Measurements from ENCODE around the gene LRRC10B.

The LRRC10B gene

DNA sequence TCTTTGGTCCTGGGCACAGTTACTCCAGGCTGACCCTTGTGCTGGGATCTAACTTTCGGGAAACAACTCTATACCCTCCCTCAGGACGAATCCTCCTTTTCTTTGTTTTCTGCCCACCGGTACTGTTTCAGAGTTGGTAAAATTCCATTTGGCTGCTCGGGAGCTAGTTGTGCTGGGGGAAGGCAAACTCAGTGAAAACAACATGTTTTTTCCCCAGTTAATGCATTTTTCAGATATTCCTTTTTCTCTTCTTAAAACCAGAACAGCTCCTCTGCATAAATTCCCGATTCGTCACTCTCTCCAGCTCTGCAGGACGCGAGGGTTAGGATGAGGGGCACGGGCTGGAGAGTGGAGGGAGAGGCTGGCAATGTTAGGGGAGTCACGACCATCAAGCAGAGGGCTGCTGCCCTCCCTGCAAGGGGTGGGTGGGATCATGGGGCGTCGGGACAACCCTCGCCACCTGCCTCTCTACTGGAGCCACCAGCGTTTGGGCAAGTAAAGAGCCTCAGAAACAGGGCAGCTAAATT, 31.3 kb downstream of the LRRC10B start:
- no peak for DNase-seq (ENCODE audit: low read depth, low spot score)
- no peak overlapping the region for H3K4me3 ChIP-seq (ENCODE audit: low read length)

DNA sequence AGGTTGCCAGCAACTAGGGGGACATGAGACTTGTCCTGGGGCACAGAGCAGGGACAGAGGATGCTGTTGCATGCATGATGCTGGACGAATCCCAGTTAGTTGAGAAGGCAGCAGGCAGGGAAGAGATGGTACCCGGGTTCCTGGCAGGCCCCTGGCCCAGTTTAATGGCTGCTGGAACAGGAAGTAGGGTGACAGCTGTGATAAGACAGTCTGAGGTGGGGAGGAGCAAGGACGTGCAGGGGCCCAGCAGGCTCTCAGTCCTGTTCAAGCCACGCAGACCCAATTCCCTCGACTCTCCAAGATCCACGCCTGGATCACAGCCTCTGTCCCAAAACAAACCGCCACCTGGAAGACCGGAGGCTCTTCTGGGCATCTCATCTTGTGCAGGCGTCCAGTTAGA, 32.0 kb downstream of the LRRC10B start:
- no peak overlapping the region for H3K4me3 ChIP-seq (ENCODE audit: low read length)
- no peak for DNase-seq (ENCODE audit: low read depth, low spot score)

DNA sequence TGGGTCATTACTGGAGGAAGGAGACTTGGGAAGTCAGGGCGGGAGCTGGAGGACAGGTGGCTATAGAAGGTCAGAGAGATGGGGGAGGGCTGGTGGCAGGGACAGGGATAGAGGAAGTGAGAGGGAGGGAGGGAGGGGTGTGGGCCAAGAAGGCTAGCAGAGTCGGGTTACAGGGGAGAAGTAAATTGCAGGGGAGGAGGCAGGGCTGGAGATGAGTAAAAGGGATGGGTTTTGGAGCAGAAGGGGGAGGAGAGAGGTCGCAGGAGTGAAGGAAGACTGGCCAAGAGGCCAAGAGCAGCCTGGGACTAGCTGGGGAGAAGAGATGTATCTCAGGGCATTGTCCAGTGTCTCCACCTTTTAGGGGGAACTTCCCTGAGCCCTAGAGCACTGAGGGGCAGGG, 33.0 kb downstream of the LRRC10B start:
- no peak for DNase-seq (ENCODE audit: low read depth, low spot score)
- H3K4me3 ChIP-seq (ENCODE audit: low read length) = no peak overlapping the region

DNA sequence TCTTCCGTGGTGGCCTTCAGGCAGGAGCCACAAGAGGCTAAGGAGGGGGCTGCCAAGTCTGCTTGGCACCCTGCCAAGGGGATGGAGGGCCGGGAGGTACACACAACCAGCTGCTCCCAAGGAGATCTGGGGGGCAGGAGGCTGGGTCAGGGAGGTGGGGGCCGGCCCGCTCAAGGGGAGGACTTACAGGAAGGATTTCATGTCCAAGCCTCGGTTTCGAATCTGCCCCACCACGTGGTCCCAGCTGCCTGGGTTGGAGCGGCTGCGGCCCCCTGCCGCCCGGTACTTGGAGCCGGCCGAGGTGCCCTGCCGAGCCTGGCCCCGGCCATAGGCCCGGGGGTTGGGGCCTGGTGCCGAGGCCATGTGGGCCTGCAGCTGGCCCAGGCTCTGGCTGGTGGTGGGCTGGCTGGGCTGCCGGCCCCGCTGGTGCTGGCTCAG, 33.5 kb downstream of the LRRC10B start:
- no peak overlapping the region for H3K4me3 ChIP-seq (ENCODE audit: low read length)
- no peak for DNase-seq (ENCODE audit: low read depth, low spot score)

DNA sequence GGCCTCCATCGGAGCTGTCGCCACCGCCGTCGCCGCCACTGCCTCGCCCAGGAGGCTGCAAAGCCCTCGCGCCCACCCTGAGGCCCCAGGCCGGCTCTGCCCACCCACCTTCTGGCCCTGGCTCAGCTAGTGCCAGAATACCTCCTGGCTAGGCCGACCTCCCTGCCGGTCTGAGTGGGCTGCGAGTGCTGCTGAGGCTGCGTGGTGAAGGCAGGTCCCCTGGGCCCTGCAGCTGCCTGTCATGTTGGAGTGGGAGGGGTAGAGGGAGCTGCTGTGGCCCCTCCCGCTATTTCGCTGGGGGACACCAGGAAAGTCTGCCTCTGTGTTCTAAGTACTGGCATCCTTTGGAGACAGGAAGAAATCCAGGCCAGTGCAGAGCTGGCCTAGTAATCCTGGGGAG, 34.2 kb downstream of the LRRC10B start:
- no peak for DNase-seq (ENCODE audit: low read depth, low spot score)
- H3K4me3 ChIP-seq (ENCODE audit: low read length) = no peak overlapping the region

DNA sequence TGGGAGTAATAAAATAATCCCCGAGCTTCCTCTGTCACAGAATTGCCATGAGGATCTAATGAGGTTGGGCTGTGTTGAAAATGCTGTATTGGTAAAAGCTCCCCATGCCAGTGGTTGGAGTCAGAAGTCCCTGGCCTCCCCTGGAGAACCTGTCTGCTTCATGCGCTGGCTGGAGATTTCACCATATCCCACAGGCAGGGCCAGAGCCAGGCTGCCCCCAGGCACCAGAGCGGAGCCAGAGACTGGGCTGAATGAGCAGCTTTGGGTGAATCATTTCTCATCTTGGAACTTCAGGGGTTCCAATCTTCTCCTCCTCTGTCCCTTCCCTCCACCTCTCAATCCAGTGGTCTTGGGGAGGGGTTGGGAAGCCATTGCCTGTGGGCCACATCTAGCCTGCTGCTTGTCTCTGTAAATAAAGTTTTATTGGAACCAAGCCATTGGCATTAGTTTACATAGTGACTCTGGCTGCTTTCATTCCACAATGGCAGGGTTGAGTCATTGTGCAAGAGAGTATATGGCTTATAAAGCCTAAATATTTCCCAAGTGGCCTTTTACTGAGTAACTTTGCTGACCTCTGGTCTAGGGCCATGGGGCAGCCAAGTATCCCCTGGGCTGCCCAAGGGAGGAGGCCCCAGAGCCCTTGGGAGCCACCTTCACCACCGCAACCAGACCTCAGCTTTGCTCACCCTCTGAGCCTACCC, 35.2 kb downstream of the LRRC10B start:
- DNase-seq (ENCODE audit: low read depth, low spot score) = no peak

DNA sequence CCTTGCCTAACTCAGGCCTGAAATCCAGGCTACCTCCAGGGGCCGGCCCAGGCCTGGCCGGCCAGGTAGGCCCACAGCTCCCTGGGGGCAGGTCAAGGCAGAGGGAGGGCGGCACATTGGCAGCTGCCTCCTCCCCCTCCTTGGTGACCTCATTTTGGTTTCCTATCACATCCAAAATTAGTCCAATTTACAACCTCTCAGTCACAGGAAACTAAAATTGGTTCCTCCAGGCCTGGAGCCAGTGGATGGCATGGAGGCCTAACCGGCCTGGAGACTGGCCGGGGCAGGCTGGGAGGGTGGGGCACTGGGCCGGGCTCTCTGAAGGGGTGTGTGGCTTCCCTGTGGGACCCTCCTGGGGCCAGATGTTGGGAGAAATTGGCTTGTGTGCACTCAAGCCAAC, 35.9 kb downstream of the LRRC10B start:
- H3K4me3 ChIP-seq (ENCODE audit: low read length) = no peak overlapping the region
- DNase-seq (ENCODE audit: low read depth, low spot score) = no peak

More for the DNA sequence above, 35.2 kb downstream of the LRRC10B start:
- no peak overlapping the region for H3K4me3 ChIP-seq (ENCODE audit: low read length)

DNA sequence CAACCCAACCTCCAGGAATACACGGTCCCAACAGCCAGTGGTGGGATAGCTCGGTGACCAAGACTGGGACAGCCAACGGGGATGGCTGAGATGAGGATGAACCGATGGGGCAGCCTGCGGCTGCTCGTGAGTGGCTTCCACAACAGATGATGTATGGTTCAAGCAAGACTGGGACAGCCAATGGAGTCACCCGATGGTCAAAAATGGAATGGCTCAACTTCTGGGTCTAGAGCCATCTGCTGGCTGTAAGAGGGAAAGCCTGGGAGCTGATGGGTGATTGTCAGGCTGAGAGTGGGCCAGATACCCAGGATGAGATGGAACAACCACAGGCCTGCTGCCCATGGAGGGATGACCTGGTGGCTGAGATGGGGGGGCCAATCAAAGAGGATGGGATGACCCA, 36.8 kb downstream of the LRRC10B start:
- H3K4me3 ChIP-seq (ENCODE audit: low read length) = no peak overlapping the region
- DNase-seq (ENCODE audit: low read depth, low spot score) = no peak

DNA sequence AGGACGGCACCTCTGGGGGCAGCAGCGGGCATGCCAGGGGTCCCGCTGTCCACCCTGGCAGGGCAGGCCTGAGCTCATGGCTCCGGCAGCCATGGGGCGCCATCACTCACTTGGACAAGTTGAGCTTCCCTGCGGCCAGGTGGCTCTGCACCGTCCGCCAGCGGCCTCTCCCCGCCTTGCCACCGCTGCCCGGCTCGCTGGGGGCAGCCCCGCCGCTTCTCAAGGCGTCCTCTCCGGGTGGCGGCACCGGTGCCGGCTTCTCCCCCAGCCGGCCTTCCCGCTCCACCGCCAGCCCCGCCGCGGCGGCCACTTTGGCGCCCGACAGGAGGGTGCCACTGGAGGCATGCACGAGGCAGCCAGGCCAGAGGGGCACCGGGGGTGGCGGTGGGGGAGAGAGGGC, 37.4 kb downstream of the LRRC10B start:
- H3K4me3 ChIP-seq (ENCODE audit: low read length) = no peak overlapping the region
- DNase-seq (ENCODE audit: low read depth, low spot score) = no peak

DNA sequence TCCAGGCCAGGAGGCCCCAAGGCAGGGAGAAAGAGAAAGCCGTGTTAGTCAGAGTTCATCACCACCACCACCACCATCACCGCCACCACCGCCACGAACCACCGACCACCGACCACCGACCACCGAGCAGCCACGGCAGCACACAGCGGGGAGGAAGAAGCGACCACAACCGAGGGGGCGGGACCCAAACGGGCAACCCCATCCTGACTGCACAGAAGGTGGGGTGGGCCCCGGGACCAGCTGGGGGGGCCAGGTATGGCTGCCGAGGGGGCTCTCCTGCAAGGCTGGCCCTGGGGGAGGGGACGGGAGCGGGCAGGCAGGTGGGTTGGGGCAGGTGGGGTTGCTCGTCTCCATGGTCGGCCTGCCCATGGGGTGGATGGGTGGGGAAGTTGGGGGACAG, 38.1 kb downstream of the LRRC10B start:
- DNase-seq (ENCODE audit: low read depth, low spot score) = peak; percentile 23
- H3K4me3 ChIP-seq (ENCODE audit: low read length) = no peak overlapping the region

DNA sequence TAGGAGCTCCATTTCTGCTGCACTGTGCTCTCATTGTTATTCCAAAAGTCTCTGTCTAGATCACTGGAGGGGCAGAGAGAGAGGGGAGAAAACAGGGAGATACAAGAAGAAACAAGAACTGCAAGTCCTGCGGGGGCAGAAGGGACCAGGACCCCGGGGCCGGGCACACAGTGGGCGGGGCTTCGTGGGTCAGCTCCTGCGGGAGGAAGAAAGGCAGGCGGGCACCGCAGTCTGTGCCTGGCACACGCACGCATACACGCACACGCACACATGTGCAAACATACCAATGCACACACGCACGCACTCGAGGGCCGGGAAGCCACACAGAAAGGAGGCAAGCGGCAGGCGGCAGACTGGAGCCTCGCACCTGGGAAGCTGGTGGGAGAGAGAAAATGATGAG, 38.7 kb downstream of the LRRC10B start:
- H3K4me3 ChIP-seq (ENCODE audit: low read length) = no peak overlapping the region
- DNase-seq (ENCODE audit: low read depth, low spot score) = no peak

DNA sequence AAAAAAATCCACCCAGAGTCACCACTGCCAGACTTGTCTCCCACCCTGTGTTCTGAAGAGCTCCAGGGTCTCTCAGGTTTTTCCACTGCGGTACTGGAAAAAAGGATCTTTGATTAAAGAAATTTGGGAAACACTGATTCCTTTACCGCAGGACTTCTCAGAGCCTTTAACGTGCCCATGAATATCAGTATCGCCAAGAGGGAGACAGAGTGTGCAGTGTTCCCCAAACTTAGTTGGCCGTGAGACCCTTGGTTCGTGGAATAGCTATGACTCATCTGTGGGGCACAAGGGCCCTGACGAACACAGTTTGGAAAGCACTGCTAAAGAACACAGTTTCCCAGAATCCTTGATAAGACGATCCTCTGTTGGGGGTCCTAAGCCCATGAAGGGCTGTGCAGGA, 40.6 kb downstream of the LRRC10B start:
- H3K4me3 ChIP-seq (ENCODE audit: low read length) = no peak overlapping the region
- no peak for DNase-seq (ENCODE audit: low read depth, low spot score)

DNA sequence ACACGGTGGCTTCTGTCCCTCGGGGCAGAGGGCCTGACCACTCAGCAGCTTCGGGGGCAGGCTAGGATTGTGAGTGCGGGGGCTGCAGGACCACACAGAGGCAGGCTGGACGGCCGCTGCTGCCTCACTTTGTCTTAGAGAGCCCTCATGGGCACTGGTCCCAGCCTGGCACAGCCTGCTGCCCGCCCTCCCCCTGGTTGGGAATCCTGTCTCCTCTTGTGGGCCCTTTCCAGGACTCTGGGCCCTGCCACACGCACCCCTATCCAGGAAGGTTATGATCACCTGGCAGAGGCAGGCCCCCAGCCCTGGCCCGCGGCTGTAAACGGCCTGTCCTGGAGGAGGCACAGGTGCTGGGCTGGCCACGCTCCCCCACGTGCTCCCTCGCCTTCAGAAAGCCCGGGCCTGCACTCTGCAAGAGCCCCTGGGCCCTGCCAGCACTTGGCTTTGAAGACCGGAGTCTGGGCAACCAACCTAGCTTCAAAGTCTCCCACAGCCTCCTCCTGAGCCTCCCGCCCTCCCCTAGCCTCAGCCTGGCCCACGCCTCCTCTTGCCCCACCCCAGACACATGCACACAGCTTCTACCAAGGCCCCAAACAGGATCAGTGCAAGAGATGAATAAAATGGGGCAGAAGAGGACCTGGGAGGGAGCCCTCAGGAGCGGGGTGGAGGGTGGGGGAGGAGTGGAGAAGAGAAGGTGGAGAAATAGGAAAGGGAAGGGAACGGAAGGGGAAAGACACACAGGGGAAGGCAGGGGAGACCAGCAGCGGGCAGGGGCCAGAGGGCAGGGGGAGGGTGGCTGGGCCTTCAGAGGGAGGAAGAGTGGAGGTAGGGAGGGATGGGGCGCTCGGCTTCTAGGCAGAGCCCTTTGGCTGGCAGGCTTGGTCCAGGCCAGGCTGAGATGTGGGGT, 41.4 kb downstream of the LRRC10B start:
- DNase-seq (ENCODE audit: low read depth, low spot score) = peak; percentile 28
- no peak overlapping the region for H3K4me3 ChIP-seq (ENCODE audit: low read length)

DNA sequence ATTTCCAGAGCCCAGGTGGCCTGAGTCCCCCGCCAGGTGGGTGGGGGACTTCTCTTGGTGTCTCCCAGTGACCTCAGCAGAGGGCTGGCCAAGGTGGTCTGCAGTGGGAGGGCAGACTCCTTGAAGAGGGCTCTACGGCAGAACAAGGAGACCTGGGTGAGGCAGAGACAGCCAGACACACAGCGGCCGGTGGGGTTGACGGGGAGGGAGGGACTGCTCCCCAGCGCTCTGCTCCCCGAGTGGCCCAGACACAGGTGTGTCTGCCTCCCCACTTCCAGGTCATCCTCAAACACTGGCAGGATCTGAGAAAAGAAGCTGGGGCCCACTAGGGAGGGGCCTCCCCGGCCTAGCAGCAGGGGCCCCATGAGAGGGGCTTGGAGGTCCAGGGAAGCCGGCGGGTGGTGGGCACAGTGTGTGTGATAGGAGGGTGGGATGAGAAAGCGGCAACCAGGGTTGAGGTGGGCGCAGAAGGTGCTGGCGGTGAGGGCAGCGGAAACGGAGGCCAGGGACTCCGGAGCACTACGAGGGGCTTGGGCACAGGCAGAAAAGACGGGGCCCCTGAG, 42.2 kb downstream of the LRRC10B start:
- H3K4me3 ChIP-seq (ENCODE audit: low read length) = no peak overlapping the region
- no peak for DNase-seq (ENCODE audit: low read depth, low spot score)

DNA sequence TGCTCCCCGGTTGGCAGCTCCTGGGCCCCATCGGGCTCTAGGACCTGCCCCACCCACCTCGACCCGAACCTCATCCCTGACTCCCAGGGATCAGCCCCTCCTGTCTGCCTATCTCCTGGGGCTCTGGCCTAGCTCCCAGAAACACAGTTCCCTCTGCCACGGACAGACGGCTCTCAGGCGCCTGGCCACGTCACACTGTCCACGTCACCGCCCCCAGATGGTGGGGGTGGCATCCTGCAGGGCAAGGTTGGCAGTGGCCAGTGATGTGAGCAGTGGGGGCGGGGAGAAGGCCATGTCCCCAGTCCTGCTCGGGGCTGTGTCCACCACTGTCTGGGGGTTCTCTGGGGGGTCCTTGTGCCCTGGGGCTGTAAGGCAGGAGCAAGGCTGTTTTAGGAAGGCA, 43.1 kb downstream of the LRRC10B start:
- no peak overlapping the region for H3K4me3 ChIP-seq (ENCODE audit: low read length)
- no peak for DNase-seq (ENCODE audit: low read depth, low spot score)

DNA sequence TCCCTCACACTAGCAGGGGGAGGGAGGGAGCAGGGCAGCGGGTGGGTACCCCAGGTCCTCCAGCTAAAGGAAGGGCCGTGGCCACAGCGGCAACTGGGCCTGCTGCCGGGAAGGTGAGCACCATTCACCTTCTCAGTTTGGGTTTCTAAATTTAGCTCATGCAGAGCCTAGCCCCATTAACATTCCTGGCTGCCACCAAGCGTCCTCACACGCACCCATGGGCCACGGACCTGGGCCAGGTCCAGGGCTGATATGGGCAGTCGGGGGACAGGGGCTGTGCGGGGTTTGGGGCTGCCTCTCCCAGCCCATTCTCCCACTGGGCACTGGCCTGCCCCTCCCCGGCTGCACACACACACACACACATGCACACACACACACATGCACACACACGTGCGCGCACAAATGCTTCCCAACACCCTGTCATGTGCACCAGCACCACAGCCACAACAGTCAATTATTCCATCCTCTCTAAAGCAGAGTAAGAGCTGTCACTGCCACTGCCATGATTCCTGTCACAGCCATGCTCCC, 43.6 kb downstream of the LRRC10B start:
- DNase-seq (ENCODE audit: low read depth, low spot score) = no peak
- H3K4me3 ChIP-seq (ENCODE audit: low read length) = no peak overlapping the region

DNA sequence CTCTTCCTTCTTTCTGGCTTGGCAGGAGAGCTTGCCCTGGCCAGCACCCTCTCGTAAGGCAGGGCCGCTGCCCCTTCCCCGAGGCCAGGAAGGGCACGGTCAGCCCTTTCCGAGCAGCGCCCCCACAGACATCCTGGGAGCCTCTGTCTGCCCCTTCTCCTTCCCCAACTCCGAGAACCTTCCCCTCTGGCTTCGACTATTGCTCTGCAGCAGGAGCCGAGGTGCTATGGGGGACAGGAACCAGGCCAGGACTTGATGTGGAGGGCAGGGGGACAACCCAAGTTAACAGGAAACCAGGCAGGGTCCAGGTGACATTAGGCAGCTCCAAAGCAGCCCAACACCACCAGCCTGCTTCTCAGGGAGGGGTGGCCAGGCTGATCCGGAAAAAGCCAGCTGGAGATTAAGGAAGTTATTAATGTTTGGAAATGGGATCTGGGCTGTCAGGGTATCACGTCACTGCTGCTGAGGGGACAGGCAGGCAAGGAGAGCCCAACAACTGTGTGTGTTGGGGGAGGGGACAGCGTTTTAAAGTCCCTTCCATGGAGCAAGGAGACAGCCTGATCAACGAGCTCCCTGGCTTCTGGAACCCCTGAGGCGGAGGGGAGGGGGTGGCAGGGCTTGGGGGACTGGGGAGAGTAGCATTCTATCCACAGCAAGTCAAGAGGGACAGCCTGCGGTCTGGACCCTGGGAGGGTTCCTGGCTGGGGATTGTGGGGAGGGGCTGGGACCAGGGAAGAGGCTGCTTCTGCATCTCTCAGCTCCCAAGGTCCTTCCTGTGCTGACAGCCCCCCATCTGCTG, 45.0 kb downstream of the LRRC10B start:
- no peak for DNase-seq (ENCODE audit: low read depth, low spot score)
- no peak overlapping the region for H3K4me3 ChIP-seq (ENCODE audit: low read length)

DNA sequence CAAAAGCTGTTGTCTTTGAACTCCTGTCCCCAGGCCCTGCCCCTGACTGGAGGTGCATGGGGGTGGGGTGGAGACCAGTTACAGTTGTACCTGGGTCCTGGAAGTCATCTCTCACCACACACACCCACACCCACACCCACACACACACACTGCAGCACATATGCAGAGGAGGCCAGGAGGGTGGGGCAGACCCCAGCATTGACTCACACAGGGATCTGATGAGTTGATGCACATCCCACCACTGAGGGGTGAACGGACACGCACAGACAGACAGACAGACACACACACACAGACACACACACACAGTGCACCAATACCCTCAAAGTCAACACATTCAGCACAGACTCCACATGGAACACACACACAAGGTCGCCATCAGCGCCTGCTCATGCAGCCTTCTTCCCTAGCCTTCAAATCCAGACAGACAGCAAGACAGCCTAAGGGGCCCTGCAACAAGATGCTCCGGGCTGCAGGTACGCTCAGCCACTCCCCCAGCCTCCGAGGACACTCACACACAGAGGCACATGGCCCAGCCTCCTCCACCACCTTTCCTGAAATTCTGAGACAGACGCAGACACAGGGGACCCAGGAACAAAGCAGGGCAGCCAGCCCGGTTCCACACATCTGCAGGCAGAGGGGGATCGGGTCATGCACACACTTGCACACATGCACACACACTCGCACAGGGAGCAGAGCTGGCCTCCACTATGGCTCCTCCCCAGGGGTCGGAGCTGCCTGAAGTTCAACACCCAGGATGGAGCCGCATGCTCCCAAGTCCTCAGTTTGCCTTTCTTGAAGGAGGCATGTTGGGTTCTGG, 45.8 kb downstream of the LRRC10B start:
- no peak for DNase-seq (ENCODE audit: low read depth, low spot score)
- no peak overlapping the region for H3K4me3 ChIP-seq (ENCODE audit: low read length)

Data from Jurkat, Clone E6-1 (cell line).